ENCODE results near the gene PDE11A.
"Not testable (repeated sequence)": the region's sequence is repeated elsewhere in the genome, so short reads cannot be mapped to it uniquely, and the experiment has no call there.

DNA sequence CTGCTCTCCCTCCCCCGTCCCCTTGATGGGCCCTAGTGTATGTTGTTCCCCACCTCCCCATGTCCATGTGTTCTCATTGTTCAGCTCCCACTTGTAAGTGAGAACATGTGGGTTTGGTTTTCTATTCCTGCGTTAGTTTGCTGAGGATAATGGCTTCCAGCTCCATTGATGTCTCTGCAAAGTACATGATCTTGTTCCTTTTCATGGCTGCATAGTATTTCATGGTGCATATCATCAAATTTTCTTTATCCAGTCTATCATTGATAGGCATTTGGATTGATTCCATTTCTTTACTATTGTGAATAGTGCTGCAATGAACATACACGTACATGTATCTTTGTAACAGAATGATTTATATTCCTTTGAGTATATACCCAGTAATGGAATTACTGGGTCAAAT, 6.7 kb upstream of the PDE11A start:
- TF ChIP-seq CTCF (IDR thresholded peaks at IDR 0.05; ENCODE audit: borderline replicate concordance, extremely low read depth, low read length, poor library complexity, severe bottlenecking); EZH2 (IDR thresholded peaks at IDR 0.05; ENCODE audit: borderline replicate concordance, low read depth, low read length, severe bottlenecking): not testable (repeated sequence)

All from DND-41 (cell line).